ENCODE results near the gene FXYD3.
"Not testable (repeated sequence)": the region's sequence is repeated elsewhere in the genome, so short reads cannot be mapped to it uniquely, and the experiment has no call there.

FXYD3 gene

GRCh38 chr19:35085947-35086346 lies 29.7 kb upstream of the FXYD3 start:
- no peak for DNase-seq

- peak in 9 of 58 donors; percentile 16 to 48 (median 24) for DNase-seq
Observed at GRCh38 chr19:35086455-35086854, 29.2 kb upstream of the FXYD3 start.

- DNase-seq = no peak
Observed at GRCh38 chr19:35087393-35087792, 28.2 kb upstream of the FXYD3 start.

- DNase-seq = peak in 5 of 58 donors; percentile 16 to 43 (median 25)
Observed at GRCh38 chr19:35088131-35088913, 27.3 kb upstream of the FXYD3 start.

GRCh38 chr19:35089554-35089953 lies 26.1 kb upstream of the FXYD3 start:
- no peak for DNase-seq

GRCh38 chr19:35090160-35090505 lies 25.5 kb upstream of the FXYD3 start:
- no peak for DNase-seq

GRCh38 chr19:35090506-35091214 lies 25.0 kb upstream of the FXYD3 start:
- peak in 30 of 58 donors; percentile 3 to 62 (median 36) for DNase-seq

- no peak for DNase-seq
Observed at GRCh38 chr19:35093430-35093829, 22.2 kb upstream of the FXYD3 start.

- no peak for DNase-seq
Observed at GRCh38 chr19:35093941-35094647, 21.5 kb upstream of the FXYD3 start.

GRCh38 chr19:35094656-35095055 lies 21.0 kb upstream of the FXYD3 start:
- DNase-seq = no peak

GRCh38 chr19:35095667-35096368 lies 19.8 kb upstream of the FXYD3 start:
- DNase-seq = no peak

- peak in 1 of 58 donors; percentile 62 for DNase-seq
Observed at GRCh38 chr19:35098413-35099049, 17.1 kb upstream of the FXYD3 start.

GRCh38 chr19:35099155-35099896 lies 16.3 kb upstream of the FXYD3 start:
- no peak for DNase-seq

- no peak for DNase-seq
Observed at GRCh38 chr19:35099897-35100275, 15.7 kb upstream of the FXYD3 start.

GRCh38 chr19:35100588-35101533 lies 14.8 kb upstream of the FXYD3 start:
- DNase-seq = no peak

GRCh38 chr19:35101949-35102348 lies 13.7 kb upstream of the FXYD3 start:
- DNase-seq = not testable (repeated sequence)

- not testable (repeated sequence) for DNase-seq
Observed at GRCh38 chr19:35103614-35104013, 12.0 kb upstream of the FXYD3 start.

- no peak for DNase-seq
Observed at GRCh38 chr19:35104361-35104760, 11.3 kb upstream of the FXYD3 start.

GRCh38 chr19:35105047-35105410 lies 10.6 kb upstream of the FXYD3 start:
- no peak for DNase-seq

Measured in anterior cingulate cortex (tissue), 58 donors.